Activated B cell treated with CpG ODN at 0.5 μM for 24 hours (primary cell): ENCODE results near the gene ADARB2. TPM values are rescaled to one million over a fixed set of nuclear protein-coding genes. Genes with fewer than 3 reads are reported as not detected.

Experiments
- ATAC-seq: fragments of 200-7000 bp; cut with Tn5 transposase; one replicate; pipeline ENCODE4 v1.10.0; 2021; ENCODE audit warnings: low read depth, mild to moderate bottlenecking, moderate library complexity
- CTCF ChIA-PET: fragments of 350-600 bp; sonication (Branson Sonifier 250); formaldehyde crosslinking; loops from one replicate; lab custom pipeline; 2021; ENCODE audit warnings: antibody characterized with exemption; lab: Charles Lee
- POLR2A ChIA-PET: fragments of 350-600 bp; sonication (Branson Sonifier 250); formaldehyde crosslinking; loops from one replicate; lab custom pipeline; 2021; ENCODE audit warnings: antibody characterized with exemption; lab: Charles Lee
- DNase-seq: peaks from one replicate; pipeline ENCODE4 v3.0.0; 2022
- H3K27ac Mint-ChIP-seq: one replicate; pipeline ENCODE4 v1.8.0; 2020; ENCODE audit warnings: mixed read lengths
- H3K27me3 Mint-ChIP-seq: one replicate; pipeline ENCODE4 v1.8.0; 2021; ENCODE audit warnings: mixed read lengths
- H3K36me3 Mint-ChIP-seq: one replicate; pipeline ENCODE4 v1.8.0; 2021; ENCODE audit warnings: low read depth, mixed read lengths
- H3K4me1 Mint-ChIP-seq: one replicate; pipeline ENCODE4 v1.8.0; 2021; ENCODE audit warnings: mixed read lengths
- H3K4me3 Mint-ChIP-seq: one replicate; pipeline ENCODE4 v1.8.0; 2020; ENCODE audit warnings: mild to moderate bottlenecking, mixed read lengths
- H3K9me3 Mint-ChIP-seq: one replicate; pipeline ENCODE4 v1.8.0; 2020; ENCODE audit warnings: mixed read lengths
- CTCF ChIP-seq: fragments of 200-600 bp; IDR thresholded peaks from one replicate; pipeline ENCODE4 v1.8.0; 2022; ENCODE audit warnings: antibody characterized with exemption, mild to moderate bottlenecking
- intact Hi-C: fragments of 100-400 bp; cut with micrococcal nuclease; formaldehyde crosslinking; loops from one replicate; pipeline ENCODE4 v1.15.1; 2024
- total RNA-seq: library from RNA; stranded (reverse); gene quantifications from 2 replicates; pipeline ENCODE4 v1.2.3, GENCODE V29; 2022

The ADARB2 gene
- total RNA-seq, 1 donor from 2014 or later = 0.11 TPM

- ChIA-PET POLR2A (interaction anchor here (0.7 kb wide), 1 partner anchor 10 kb away, joined by 3 read pairs; no protein-coding TSS in a partner anchor), CTCF (no interaction called here)
- intact Hi-C loops = no loop called here
- H3K27me3 Mint-ChIP-seq = peaks cover 15% of the 10 kb centered on the region
- no peak overlapping the region for H3K4me3 Mint-ChIP-seq
- H3K4me1 Mint-ChIP-seq = no peaks in the 10 kb centered on the region
- H3K27ac Mint-ChIP-seq = no peak overlapping the region
- no peaks in the 10 kb centered on the region for H3K36me3 Mint-ChIP-seq
- DNase-seq (no peak), ATAC-seq (no peak)
- peaks cover 3% of the 10 kb centered on the region for H3K9me3 Mint-ChIP-seq
- TF ChIP-seq CTCF = no peak
Observed at GRCh38 chr10:1597370-1598146, 139.8 kb downstream of the ADARB2 start.

GRCh38 chr10:1596482-1597099 lies 140.7 kb downstream of the ADARB2 start:
- peaks cover 3% of the 10 kb centered on the region for H3K9me3 Mint-ChIP-seq
- TF ChIP-seq CTCF = no peak
- POLR2A ChIA-PET = no interaction called here

GRCh38 chr10:1595726-1596125 lies 141.6 kb downstream of the ADARB2 start:
- no peak for ATAC-seq
- Mint-ChIP-seq H3K36me3 (no peaks in the 10 kb centered on the region), H3K4me3 (no peak overlapping the region), H3K27me3 (peaks cover 15% of the 10 kb centered on the region), H3K27ac (no peak overlapping the region), H3K4me1 (no peaks in the 10 kb centered on the region), H3K9me3 (peaks cover 3% of the 10 kb centered on the region)
- POLR2A ChIA-PET = no interaction called here
- CTCF ChIA-PET = no interaction called here
- DNase-seq = no peak
- intact Hi-C loops = no loop called here
- no peak for TF ChIP-seq CTCF

More at GRCh38 chr10:1596482-1597099, 140.7 kb downstream of the ADARB2 start:
- intact Hi-C loops = no loop called here
- no peak overlapping the region for H3K4me3 Mint-ChIP-seq
- H3K27ac Mint-ChIP-seq = no peak overlapping the region
- peaks cover 15% of the 10 kb centered on the region for H3K27me3 Mint-ChIP-seq
- no peaks in the 10 kb centered on the region for H3K4me1 Mint-ChIP-seq
- no peaks in the 10 kb centered on the region for H3K36me3 Mint-ChIP-seq
- ATAC-seq (no peak), DNase-seq (no peak)
- CTCF ChIA-PET = no interaction called here

- ChIA-PET CTCF (no interaction called here), POLR2A (no interaction called here)
Observed at GRCh38 chr10:1595242-1595600, 142.1 kb downstream of the ADARB2 start.

More at GRCh38 chr10:1595242-1595600, 142.1 kb downstream of the ADARB2 start:
- Mint-ChIP-seq H3K4me1 (no peaks in the 10 kb centered on the region), H3K9me3 (peaks cover 3% of the 10 kb centered on the region), H3K4me3 (no peak overlapping the region), H3K27me3 (peaks cover 15% of the 10 kb centered on the region), H3K27ac (no peak overlapping the region), H3K36me3 (no peaks in the 10 kb centered on the region)
- DNase-seq (no peak), ATAC-seq (no peak)
- TF ChIP-seq CTCF = no peak
- intact Hi-C loops = no loop called here
